HUES6 (cell line): ENCODE data around the gene BTBD1.

Source experiments
- H3K27ac ChIP-seq: 2 replicates; pipeline ENCODE4 v1.7.0; 2013; ENCODE audit warnings: low read depth, mild to moderate bottlenecking, low read length, inconsistent platforms
- H3K27me3 ChIP-seq: 2 replicates; pipeline ENCODE4 v1.6.1; 2013; ENCODE audit warnings: low read length; ENCODE audit not compliant: control insufficient read depth, insufficient read depth
- H3K36me3 ChIP-seq: 2 replicates; pipeline ENCODE4 v1.6.1; 2013; ENCODE audit warnings: low read length; ENCODE audit not compliant: control insufficient read depth, insufficient read depth
- H3K4me1 ChIP-seq: 2 replicates; pipeline ENCODE4 v1.6.1; 2013; ENCODE audit warnings: low read length; ENCODE audit not compliant: control insufficient read depth, insufficient read depth
- H3K4me3 ChIP-seq: 2 replicates; pipeline ENCODE4 v1.5.1; 2013; ENCODE audit warnings: low read depth, low read length
- H3K9ac ChIP-seq: one replicate; pipeline ENCODE4 v1.6.1; 2013; ENCODE audit warnings: mild to moderate bottlenecking, low read length
- H3K9me3 ChIP-seq: 2 replicates; pipeline ENCODE4 v1.6.1; 2013; ENCODE audit warnings: low read depth, low read length; ENCODE audit not compliant: control insufficient read depth, insufficient read depth

The BTBD1 gene

DNA sequence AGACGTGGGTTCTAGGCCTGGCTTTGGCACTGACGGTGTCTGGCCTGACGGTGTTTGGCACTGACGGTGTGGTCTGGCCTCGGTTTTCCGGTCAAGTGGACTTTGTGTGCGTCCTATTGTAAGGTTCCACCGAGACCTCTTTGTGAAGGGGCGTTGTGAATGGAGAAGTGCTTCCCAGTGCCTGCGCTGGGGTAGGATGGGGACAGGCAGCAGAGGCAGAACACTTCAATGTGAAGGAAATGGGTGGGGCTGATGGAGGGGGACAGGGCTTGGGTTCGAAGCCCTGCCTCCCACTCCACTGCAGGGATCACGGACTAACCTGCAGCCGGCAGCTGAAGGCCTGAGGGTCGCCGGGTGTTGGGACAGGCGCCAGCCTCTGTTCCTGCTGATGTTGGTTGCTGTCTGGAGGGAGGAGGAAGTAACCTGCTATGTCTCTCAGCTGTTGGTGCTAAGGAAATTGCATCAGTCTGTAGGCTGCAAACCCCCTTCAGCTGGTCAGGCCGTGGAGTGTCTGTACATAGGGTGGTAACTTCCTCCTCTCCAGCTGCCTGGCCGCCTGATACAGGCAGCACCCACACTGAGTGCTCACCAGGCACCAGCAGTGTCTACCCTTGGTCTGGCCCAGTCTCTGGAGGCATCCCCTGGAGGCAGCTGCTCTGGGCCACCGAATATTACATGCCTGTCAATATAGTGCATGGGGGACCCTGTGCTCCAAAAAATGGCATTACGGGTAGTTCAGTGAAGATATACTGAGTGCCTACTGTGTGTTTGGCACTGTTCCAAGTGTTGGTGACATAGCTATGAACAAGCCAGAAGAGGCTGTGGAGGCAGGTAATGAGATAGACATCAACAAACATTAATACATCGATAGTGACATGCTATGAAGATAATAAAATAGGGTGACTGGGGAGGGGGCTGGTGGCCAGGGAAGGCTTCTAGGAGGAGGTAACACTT lies 41.5 kb upstream of the BTBD1 start:
- Histone ChIP-seq H3K9me3 (no peaks in the 10 kb centered on the region; the same call in 1 of the 2 replicates), H3K4me1 (peaks cover 14% of the 10 kb centered on the region), H3K9ac (no peak overlapping the region), H3K4me3 (peak overlapping the region; percentile 56; the same call in 1 of the 2 replicates), H3K27me3 (peaks cover 44% of the 10 kb centered on the region), H3K36me3 (no peaks in the 10 kb centered on the region), H3K27ac (no peak overlapping the region)

DNA sequence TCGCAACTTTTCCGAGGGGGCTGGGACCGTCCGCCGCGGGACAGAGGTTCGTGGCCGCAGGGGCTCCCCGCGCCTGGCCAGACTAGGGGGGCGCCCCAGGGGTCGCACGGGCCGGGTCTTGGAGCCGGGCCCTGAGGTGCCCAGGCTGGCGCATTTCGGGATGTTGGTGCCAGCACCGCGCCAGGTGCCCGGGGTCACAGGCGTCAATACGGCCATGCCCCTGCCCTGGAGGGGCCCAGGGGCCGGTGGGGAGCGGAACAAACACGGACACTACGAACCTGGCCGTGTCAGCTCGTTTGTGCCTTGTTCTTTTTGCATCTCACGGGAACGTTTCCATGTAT lies 40.8 kb upstream of the BTBD1 start:
- Histone ChIP-seq H3K27ac (no peak overlapping the region), H3K4me1 (peaks cover 14% of the 10 kb centered on the region), H3K27me3 (peaks cover 44% of the 10 kb centered on the region), H3K4me3 (peak overlapping the region; percentile 56), H3K36me3 (no peaks in the 10 kb centered on the region), H3K9ac (peak overlapping the region; percentile 16), H3K9me3 (no peaks in the 10 kb centered on the region; the same call in 1 of the 2 replicates)

DNA sequence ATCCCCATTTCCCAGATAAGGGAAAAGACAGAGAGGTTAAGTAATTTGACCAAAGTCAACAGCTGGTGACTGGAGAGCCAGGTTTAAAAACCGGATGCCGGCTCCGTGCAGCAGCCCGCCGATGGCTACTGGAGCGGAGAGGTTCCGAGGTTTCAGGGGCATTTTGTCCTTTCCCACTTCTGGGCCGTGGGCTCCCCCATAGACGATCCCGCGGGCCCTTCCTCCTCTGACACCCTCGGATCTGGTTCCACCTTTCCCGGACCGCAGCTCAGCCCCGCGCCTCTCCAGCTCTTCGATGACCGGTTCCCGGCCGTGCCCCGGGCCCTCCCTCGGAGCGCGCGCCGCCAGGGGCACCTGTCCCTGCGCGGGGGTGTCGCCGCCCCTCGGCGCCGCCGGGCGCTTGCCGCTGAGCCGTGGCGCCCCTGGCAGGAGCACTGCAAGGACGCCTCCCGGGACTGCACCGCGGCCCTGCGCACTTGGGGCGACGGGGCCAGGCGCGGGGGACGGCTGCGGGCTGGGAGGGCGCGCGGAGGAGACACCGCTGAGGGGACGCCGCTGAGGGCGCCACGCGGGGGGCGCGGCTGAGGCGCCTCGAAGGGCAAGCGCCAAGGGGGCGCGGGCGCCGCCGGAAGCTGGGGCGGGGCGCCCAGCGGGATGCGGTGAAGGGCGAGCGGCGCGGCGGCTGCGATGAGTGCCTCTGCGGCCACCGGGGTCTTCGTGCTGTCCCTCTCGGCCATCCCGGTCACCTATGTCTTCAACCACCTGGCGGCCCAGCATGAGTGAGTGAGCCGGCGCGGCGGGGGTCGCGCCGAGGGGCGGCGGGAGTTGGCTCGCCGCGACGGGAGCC lies 40.2 kb upstream of the BTBD1 start, which contains the start of gene TM6SF1:
TSS of gene TM6SF1 (plus strand) at position 652 of the 847 bp plus-strand sequence. CDS start at position 688, 36 bp downstream.
- peak within 1 kb of the TSS; percentile 16 for H3K9ac ChIP-seq
- H3K4me1 ChIP-seq: peaks cover 14% of the 10 kb centered on the region

DNA sequence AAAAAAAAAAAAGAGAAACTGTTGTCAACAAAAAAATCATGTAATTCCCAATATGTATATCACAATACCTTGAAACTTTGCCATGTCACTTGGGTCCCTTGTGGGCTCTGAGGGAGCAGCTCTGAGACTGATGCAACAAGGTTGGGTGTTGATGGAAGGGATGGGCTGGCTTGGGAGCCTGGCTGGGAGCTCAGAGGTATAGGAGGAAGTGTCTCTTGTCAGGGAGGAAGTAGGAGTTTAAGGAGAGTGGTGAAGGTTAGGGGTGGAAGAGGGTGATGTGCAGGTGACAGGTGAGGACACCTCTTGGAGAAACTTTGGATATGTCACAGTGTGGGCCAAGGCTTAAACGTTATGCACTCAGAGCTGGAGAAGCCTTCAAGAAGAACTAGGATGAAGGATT lies 38.4 kb upstream of the BTBD1 start:
- H3K9ac ChIP-seq: no peak overlapping the region

More for the DNA sequence above, 40.2 kb upstream of the BTBD1 start, which contains the start of gene TM6SF1:
- H3K27ac ChIP-seq: no peak within 1 kb of the TSS
- peak within 1 kb of the TSS; percentile 56 for H3K4me3 ChIP-seq
- no peaks in the 10 kb centered on the region for H3K36me3 ChIP-seq
- peaks cover 44% of the 10 kb centered on the region for H3K27me3 ChIP-seq
- no peaks in the 10 kb centered on the region; the same call in 1 of the 2 replicates for H3K9me3 ChIP-seq

DNA sequence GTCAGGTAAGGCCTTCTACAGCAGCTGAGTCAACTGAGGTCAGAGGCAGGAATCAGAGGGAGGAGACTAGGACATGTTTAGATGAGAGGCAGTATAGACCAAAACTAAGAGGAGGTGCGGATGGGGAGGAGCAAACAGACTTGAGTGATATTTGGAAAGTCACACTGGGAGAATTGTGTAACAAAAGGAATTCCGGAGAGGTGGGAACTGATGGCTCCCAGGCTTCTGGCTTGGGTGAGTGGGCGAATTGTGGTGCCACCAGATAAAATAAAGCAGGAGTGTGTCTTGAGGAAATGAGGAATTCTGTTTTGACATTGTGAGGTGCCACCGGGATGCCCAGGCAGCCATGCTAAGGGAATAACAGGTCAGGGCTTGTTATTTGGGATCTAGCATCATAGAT lies 37.1 kb upstream of the BTBD1 start:
- Histone ChIP-seq H3K27me3 (peaks cover 46% of the 10 kb centered on the region), H3K4me3 (no peak overlapping the region), H3K36me3 (no peaks in the 10 kb centered on the region), H3K9ac (no peak overlapping the region), H3K9me3 (no peaks in the 10 kb centered on the region), H3K27ac (no peak overlapping the region), H3K4me1 (peaks cover 14% of the 10 kb centered on the region)

More for the DNA sequence above, 38.4 kb upstream of the BTBD1 start:
- Histone ChIP-seq H3K27me3 (peaks cover 50% of the 10 kb centered on the region), H3K4me3 (no peak overlapping the region), H3K27ac (no peak overlapping the region), H3K36me3 (no peaks in the 10 kb centered on the region), H3K4me1 (peaks cover 14% of the 10 kb centered on the region), H3K9me3 (no peaks in the 10 kb centered on the region)

DNA sequence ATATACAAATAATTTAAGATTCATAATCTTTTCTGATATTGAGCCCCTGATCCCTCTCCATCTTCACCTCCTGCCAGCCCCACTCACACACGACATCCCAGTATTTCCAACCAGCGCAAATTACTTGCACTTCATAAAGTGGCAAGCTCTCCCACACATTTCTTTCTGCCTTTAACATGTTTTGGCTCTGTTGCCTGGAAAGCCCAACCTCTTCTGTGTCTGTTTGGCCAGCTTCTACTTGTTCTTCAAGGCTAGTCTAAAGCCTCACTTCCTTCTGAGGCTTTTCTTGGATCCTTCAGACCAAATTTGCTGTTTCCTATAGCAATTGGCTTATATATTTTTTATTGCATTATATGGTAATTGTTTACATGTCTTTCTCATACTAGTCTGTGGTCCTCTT lies 35.3 kb upstream of the BTBD1 start:
- Histone ChIP-seq H3K4me3 (no peak overlapping the region), H3K27me3 (peaks cover 28% of the 10 kb centered on the region), H3K27ac (no peak overlapping the region), H3K9ac (no peak overlapping the region), H3K4me1 (0 out of 2 replicates have a peak, but pooled peaks cover 5% of the 10 kb centered on the region), H3K36me3 (no peaks in the 10 kb centered on the region), H3K9me3 (no peaks in the 10 kb centered on the region)

DNA sequence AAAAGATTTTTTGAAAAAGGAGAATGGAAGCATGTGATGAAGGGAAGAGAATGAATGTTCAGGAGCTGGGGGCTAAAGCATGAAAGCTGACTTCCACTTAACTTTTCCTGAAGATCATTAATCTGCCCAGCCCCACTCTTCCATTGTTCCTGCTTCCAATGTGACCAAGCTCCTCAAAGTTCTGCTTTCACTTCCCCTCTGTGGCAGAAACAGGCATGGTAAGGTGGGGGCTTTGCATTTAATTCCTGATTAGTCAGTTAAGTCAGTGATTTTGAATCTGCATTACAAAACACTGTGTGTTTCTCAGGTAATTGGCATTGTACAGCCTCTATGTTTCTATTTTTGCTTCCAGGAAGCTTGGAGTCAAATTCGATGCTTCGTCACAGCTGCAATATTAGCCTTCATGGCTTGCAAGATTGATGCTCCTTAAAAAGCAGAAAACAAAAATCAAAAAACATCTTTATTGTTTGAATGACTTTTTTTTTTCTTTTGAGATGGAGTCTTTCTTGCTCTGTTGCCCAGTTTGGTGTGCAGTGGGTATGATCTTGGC lies 33.1 kb upstream of the BTBD1 start:
- no peaks in the 10 kb centered on the region for H3K9me3 ChIP-seq
- H3K27ac ChIP-seq: no peak overlapping the region
- H3K9ac ChIP-seq: no peak overlapping the region
- no peaks in the 10 kb centered on the region for H3K4me1 ChIP-seq
- H3K36me3 ChIP-seq: no peaks in the 10 kb centered on the region
- H3K4me3 ChIP-seq: no peak overlapping the region
- H3K27me3 ChIP-seq: peaks cover 15% of the 10 kb centered on the region; the same call in 1 of the 2 replicates

DNA sequence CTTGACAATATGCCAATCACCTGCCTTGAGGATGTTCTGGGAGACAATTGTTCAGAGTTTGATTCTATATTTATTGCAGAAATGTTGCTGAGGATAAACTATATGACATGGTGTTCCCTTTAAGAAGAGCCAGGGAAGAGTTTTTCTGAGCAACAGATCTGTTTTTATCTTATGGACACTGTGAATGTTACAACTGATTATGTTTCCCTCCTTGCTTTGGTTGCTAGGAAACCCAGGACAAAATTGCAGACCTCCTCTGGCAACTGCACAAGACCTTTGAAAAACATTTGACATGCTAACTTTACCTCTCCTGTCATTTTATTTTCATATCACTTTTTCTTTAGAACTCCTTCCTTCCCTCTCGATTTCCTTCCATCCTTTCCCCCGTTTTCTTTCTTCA lies 32.2 kb upstream of the BTBD1 start:
- H3K27me3 ChIP-seq: peaks cover 15% of the 10 kb centered on the region; the same call in 1 of the 2 replicates
- H3K9me3 ChIP-seq: no peaks in the 10 kb centered on the region
- H3K27ac ChIP-seq: no peak overlapping the region
- H3K4me1 ChIP-seq: no peaks in the 10 kb centered on the region
- no peak overlapping the region for H3K4me3 ChIP-seq
- no peak overlapping the region for H3K9ac ChIP-seq
- H3K36me3 ChIP-seq: no peaks in the 10 kb centered on the region

DNA sequence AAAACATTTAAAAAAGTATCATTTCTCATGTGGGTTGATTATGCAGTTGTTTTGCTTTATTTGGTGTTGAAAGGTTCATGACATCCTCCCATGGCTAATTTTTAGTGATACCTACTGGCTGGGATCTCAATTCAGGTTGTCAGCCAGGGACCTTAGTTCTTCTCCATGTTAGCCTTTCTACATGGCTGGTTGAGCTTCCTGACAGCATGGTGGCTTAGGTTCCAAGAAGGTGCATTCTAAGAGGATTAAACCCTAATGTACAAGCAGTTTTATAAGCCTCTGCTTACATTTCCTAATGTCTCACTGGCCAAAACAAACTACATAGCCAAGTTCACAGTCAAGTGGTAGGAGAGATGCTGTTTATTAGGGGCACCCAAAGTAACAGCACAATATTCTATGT lies 31.0 kb upstream of the BTBD1 start:
- Histone ChIP-seq H3K4me3 (no peak overlapping the region), H3K4me1 (no peaks in the 10 kb centered on the region), H3K9me3 (no peaks in the 10 kb centered on the region), H3K9ac (no peak overlapping the region), H3K36me3 (no peaks in the 10 kb centered on the region), H3K27me3 (peaks cover 15% of the 10 kb centered on the region; the same call in 1 of the 2 replicates), H3K27ac (no peak overlapping the region)

DNA sequence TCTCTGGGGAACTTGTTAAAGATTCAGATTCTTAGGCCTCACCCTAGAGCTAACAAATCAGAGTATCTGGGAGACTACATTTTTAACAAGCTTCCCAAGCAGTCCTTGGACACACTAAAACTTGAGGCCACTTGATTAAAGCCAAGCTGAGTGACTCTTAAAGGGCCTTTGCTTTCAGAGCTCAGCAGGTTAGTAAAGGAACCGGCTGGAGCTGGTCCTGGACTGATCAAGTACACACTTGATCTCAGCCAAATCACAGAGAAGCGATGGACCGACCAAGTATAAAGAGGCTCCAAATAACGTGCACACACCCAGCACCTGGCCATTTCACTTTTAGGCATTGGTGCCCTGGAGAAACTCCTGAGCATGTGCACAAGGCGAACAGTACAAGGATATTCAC lies 27.5 kb upstream of the BTBD1 start:
- H3K36me3 ChIP-seq: no peaks in the 10 kb centered on the region
- no peaks in the 10 kb centered on the region for H3K4me1 ChIP-seq

More for the DNA sequence above, 27.5 kb upstream of the BTBD1 start:
- H3K9ac ChIP-seq: no peak overlapping the region
- H3K9me3 ChIP-seq: no peaks in the 10 kb centered on the region
- no peak overlapping the region for H3K4me3 ChIP-seq
- H3K27me3 ChIP-seq: 0 out of 2 replicates have a peak, but pooled peaks cover 3% of the 10 kb centered on the region
- H3K27ac ChIP-seq: no peak overlapping the region
